Urothelium cell line (cell line): ENCODE results near the gene SLC12A4.
"Not testable (repeated sequence)": the region's sequence is repeated elsewhere in the genome, so short reads cannot be mapped to it uniquely, and the experiment has no call there.

Source experiments
- DNase-seq: peaks from one replicate; pipeline ENCODE4 v3.0.0; 2011; ENCODE audit warnings: low spot score, mixed read lengths
- FAIRE-seq: peaks from 2 replicates; lab custom pipeline; 2011; peaks lifted over from hg19 to GRCh38; lab: Jason Lieb, UNC

SLC12A4 gene

DNA sequence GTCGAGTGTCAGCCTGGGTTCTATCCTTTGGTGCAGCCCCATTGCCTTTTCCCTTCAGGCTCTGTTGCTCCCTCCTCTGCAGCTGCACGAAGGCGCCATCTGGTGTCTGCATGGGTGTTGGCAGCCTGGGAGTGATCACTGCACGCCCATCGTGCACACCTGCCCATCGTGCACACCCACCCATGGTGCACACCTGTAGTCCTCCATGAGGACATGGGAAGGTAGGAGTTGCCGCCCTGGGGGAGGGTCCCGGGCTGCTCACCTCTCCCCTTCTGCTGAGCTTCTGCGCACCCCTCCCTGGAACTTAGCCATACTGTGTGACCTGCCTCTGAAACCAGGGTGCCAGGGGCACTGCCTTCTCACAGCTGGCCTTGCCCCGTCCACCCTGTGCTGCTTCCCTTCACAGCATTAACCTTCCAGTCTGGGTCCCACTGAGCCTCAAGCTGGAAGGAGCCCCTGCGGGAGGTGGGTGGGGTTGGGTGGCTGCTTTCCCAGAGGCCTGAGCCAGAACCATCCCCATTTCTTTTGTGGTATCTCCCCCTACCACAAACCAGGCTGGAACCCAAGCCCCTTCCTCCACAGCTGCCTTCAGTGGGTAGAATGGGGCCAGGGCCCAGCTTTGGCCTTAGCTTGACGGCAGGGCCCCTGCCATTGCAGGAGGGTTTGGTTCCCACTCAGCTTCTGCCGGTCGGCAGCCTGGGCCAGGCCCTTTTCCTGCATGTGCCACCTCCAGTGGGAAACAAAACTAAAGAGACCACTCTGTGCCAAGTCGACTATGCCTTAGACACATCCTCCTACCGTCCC lies 39.7 kb downstream of the SLC12A4 start:
- DNase-seq (peak; percentile 81), FAIRE-seq (peak; percentile 79)

DNA sequence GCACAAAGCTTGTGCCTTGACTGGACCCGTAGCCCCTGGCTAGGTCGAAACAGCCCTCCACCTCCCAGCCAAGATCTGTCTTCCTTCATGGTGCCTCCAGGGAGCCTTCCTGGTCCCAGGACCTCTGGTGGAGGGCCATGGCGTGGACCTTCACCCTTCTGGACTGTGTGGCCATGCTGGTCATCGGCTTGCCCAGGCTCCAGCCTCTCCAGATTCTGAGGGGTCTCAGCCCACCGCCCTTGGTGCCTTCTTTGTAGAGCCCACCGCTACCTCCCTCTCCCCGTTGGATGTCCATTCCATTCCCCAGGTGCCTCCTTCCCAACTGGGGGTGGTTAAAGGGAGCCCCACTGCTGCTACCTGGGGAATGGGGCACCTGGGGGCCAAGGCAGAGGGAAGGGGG lies 40.3 kb downstream of the SLC12A4 start:
- FAIRE-seq (no peak), DNase-seq (no peak)

DNA sequence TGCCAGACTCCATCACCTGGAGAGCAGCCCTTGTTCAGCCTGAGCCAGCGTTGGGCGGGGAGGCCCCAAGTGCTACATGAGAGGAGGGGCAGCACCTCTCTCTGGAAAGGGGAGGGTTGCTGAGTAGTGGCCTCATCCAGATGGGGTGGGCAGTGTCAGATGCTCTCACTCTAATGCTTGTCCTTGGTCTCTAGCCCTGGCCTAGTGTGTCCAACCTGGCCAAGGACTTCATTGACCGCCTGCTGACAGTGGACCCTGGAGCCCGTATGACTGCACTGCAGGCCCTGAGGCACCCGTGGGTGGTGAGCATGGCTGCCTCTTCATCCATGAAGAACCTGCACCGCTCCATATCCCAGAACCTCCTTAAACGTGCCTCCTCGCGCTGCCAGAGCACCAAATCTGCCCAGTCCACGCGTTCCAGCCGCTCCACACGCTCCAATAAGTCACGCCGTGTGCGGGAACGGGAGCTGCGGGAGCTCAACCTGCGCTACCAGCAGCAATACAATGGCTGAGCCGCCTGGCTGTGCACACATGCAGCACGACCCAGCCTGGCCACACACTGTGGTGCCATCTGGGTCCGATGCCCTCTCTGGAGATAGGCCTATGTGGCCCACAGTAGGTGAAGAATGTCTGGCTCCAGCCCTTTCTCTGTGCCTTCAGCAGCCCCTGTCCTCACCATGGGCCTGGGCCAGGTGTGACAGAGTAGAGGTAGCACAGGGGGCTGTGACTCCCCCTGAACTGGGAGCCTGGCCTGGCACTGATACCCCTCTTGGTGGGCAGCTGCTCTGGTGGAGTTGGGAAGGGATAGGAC lies 41.1 kb downstream of the SLC12A4 start:
- no peak for FAIRE-seq
- DNase-seq = no peak

DNA sequence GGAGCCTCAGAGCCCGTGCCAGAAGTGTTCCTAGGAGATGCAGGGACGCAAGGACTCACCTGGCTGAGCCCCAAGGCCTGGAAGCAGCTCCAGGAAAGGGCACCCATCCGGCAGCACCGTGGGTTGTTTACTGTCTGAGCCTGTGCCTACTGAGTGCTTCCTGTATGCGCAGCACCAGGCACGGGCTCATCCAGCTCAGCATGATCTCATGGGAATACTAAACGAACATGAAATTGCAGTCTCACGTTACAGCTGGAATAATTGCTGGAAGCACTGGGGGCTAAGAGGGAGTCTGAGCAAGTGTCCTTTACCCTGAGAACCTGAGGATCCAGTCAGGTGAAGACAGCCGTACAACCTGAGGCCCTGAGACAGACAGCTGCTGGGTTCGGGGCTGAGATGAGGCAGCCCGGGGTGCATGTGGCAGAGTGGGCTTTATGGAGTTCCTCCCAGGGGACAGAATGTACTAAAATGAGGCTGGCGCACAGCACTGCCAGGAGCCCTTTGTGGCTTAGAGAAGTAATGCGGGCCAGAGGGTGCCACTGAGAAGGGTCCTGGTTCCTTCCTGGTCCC lies 42.2 kb downstream of the SLC12A4 start:
- no peak for FAIRE-seq
- DNase-seq = no peak

DNA sequence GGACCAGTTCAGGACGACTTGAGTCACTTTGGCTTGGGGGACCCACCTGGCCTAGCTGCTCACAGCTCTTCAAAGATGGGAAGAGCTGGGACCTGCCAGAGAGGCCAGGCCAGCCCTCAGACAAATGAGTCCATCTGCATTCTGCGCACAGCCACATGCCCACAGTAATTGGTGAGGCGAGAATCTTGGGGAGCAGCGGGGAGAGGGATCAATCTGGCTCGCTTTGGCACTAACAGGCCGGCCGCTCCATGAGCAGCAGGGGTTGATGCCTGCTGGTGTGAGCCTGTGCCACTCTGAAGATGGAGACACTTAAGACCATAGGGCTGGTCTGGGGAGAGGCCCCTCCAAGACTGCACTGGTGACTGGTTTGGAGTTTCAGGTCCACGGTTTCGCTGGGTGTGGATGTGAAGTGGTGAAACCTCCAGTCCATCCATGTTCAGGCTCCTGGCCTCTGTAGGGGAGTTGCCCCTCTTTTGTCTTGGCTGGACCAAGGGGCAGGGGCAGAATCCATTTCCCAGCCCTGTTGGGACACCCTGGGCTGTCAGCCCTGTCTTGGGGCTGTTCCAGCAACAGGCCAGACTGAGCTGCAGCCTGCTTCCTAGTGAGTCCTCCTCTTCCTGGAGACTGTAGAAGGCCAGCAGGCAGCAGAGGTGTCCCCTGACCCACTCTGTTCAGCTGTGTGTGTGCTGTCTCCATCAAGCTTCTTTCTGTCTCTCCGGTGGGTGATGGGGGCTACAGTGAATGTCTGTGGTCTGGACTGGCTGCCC lies 44.1 kb downstream of the SLC12A4 start:
- FAIRE-seq (no peak), DNase-seq (no peak)

DNA sequence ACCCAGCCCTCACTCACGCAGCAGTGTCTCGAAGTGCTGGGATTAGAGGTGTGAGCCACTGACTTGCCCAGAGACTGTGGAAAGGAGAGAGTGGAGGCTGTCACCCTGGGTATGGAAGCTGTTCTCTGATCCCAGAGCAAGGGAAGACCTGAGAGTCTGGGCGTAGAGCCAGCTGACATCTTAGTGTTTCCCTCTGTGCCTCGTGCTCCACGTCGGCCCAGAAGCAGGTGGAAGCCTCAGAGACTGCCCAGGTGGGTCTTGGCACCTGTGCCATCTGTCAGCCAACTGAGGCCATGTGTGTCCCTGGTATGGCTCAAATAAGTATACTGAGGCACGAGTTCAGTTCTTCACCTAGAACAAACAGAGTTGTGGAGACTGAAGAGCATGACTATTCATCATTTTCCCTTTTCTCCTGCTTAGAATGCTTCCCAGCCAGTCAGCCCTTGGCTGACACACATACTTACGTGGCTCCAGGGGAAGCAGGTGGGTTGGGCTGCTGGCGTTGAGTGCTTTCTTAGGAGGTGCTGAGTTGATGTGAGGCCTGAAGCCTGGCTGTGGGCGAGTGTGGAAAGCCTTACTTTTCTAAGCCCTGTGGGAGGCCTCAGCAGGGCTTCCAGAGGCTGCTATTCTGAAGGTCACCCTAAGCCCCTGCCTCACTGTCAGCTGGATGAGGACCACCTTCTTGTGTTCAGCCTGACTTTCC lies 44.9 kb downstream of the SLC12A4 start:
- DNase-seq = no peak
- FAIRE-seq = no peak

DNA sequence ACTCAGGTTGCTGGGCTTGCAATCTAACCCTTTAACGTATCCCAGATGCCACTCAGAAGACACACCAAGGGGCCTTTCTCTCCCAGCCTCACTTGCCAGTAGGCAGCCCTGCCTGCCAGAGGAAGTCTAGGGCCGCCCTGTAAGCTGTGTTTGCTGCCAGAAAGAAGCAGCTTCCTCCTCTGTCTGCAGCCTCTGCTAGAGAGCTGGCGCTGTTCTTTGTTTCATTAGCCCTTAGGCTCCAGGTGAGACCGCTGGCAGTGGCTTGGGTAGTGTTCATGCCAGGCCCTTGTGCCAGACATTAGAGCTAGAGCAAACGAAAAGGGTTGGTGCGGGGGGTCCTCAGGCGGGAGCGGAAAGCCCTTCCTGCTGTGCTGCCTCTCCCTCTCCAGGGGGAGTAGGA lies 45.7 kb downstream of the SLC12A4 start:
- FAIRE-seq = no peak
- no peak for DNase-seq

DNA sequence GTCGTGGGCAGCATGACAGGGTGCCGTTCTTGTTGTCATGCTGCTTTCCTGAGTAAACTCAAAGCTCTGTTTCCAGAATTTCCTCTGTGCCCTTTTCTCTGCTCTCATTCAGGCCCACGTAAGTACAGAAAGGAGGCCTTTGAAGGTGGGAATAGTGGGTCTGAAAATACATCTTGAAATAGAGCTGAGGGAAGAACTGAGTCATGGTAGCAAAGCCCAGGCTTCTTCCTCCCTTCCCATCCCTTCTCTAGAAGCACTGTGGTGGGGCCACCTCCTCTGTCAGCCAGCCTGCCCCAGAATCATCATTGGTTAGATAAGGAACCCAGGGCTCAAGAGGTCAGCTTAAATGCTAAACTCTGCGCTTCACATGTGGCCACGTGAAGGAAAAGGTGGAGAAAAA lies 46.2 kb downstream of the SLC12A4 start:
- FAIRE-seq (no peak), DNase-seq (no peak)

DNA sequence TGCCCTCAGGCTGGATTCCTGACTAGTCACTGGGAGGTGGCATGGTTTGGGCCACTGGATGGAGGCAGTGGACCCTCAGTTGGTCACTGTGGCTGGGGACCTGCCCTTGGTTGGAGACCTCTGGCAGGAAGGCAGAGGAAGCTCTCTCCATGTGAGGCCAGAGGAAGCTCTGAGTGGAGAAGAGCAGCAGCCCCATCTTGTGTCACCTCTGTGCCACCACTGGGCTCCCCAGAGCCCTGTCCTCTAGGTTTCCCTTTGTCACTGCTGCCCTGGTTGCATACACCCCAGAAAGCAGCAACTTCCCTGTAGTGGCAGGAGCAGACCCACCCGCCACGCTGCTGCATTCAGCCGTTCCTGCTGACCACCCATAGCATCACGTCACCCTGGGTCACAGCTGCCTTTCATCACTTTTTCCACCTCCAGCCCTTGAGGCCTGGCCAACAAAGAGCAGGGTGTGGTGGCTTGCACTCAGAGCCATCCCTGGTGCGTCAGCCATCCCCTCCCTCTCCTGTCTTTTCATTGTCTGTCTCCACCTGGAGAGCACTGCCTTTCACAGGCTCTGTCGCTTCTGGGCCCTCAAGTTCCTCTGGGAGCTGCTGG lies 48.7 kb downstream of the SLC12A4 start:
- DNase-seq (no peak), FAIRE-seq (no peak)

DNA sequence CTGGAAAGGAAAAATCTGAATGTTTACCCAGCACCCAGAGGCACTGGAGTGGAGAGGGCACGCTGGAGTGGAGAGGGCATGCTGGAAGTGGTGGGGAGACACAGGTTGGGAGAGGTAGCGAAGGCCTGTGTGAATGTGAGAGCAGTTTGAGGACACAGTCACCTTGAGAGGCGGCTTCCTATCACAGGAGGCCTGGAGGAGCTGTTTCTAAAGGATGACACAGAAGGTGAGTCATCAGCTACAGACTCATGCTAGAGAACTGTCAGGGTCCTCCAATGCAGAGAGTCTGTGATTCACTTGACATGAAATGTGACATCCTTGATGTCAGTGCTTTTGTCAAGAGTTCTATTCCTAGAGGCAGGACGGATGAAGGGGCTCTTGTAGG lies 50.6 kb downstream of the SLC12A4 start:
- FAIRE-seq = peak; percentile 76
- peak; percentile 82 for DNase-seq

DNA sequence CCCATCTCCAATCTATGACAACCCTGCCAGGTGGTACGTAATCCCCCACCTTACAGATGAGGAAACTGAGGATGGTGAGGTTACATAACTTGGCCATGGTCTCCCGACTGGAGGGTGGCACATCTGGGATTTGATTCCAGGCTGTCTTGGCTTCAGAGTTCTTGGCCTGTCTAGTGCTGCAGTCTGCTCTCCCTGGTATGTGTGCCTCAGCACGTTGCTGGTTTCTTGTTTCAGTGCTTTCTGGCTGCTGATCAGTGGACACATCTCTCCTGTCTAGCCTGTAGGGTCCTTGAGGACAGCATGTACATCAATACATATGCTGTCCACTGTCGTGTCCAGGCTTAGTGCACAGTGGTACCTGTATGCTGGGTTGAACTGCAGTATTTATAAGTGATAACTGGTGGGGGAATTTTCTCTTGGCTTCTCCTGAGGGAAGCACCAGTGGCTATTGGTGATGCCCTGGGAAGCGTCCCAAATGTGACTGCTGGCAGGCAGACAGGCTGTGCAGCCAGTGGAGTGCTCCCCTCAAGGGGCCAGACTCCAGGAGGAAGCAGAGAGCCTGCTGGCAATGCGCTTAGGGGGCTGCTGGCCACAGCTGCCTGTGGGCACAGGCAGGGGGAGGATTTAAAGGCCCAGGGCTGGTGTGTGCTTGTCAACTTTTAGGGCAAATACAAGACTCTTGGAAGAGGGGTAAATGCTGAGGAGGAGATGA lies 51.1 kb downstream of the SLC12A4 start:
- FAIRE-seq (no peak), DNase-seq (no peak)

DNA sequence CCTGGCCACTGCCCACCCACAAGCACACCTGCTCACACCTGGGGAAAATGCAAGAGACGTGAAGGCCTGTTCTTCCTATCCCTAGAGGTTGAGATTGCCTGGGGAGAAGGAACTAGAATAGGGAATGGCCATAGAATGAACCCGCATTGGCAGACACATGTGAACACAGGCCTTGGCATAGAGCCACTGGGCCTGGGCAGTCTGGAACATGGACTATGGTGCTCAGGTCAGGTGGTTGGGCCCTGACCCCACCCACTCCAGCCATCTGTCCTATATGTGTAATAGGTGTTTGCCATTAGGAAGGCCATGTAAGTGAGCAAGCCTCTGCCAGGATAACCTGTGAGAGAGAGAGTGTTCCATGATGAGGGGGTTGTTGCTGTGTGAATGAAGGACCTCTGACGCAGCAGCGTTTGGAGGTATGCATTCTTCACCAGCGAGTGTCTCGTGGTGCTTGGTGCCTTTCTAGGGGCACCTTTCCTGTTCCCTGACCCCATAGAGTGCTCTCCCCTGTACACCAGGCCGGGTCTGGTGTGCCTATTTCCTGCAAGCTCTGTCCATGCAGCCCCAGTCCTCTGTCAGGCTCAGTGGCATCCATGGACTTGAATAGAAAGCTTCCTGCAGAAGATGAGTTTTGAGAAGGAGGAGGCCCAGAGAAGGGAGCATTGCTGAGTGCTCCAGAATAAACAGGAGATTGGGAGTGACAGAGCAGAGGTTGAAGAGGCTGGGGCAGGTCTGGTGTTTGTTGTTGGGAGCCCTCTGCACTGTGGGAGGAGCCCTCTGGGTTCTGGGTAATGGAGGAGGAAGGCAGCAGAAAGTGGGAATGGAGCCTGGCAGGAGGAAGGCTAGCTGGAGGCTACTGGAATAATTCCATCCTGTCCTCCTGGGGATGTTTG lies 52.4 kb downstream of the SLC12A4 start:
- FAIRE-seq (no peak), DNase-seq (no peak)

DNA sequence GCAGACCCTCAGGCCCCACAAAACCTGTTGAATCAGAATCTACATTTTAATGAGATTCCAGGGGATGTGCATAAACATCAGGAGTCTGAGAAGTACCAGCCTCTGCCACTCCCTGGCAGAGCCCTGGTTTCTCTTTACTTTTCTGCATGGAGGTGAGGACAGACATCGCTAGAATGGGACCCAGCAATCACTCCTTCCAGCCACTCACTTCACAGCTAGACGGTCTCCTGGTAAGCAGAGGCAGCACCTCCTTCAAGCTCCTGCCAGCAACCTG lies 53.0 kb downstream of the SLC12A4 start:
- FAIRE-seq, DNase-seq: not testable (repeated sequence)

DNA sequence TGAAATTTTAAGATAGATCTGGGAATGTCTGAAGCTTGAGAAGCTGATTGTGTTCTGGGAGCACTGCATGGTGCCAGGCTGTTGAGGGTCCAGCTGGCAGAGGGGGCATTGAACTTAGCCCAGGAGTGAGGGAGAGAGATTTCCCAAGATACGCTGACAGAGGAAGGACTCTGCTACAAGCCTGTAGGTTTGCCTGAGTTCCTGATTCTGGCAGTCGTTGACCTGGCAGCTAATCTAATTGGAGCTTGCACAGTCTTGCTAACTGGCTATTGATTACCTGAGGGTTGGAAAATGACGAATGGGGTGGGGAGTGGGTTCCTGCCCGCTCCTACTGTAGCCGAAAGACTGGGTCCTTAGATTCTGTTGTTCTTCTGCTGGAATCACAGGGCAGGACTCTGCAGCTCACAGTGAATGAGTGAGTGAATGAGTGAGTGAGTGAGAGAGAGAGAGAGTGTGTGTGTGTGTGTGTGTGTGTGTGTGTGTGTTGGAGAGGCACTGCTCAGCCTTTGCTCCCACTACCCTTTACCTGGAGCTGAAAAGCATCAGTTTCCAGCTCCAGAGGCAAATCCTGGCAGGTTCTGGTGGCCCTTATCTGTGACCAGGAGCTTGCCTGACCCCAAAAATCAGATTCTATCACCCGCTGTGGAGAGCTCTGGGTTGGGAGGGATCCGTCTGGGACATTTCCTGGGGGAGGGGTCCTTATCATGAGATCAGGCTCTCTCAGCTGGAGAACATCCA lies 53.5 kb downstream of the SLC12A4 start:
- FAIRE-seq (no peak), DNase-seq (no peak)

DNA sequence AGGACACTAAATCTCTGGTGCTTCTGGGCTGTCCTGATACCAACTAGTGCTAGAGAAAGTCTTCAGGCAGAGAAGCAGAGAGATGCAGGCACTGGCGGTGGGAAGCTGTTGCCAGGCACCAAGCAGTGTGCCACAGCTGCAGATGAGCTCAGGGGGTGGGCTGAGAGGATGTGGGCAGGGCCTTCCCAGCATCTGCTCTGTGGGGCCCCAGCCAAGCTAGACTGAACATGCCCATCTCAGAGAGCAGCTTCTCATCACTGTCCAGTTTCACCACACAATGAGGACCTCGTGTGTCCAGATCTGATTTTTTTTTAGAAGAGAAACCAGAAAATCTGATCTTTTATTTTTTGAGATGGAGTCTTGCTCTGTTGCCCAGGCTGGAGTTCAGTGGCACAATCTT lies 58.3 kb downstream of the SLC12A4 start:
- DNase-seq (no peak), FAIRE-seq (no peak)

DNA sequence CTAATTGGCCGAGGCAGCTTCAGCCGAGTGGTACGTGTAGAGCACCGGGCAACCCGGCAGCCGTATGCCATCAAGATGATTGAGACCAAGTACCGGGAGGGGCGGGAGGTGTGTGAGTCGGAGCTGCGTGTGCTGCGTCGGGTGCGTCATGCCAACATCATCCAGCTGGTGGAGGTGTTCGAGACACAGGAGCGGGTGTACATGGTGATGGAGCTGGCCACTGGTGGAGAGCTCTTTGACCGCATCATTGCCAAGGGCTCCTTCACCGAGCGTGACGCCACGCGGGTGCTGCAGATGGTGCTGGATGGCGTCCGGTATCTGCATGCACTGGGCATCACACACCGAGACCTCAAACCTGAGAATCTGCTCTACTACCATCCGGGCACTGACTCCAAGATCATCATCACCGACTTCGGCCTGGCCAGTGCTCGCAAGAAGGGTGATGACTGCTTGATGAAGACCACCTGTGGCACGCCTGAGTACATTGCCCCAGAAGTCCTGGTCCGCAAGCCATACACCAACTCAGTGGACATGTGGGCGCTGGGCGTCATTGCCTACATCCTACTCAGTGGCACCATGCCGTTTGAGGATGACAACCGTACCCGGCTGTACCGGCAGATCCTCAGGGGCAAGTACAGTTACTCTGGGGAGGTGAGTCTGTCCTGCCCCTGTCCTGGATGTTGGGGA lies 59.2 kb downstream of the SLC12A4 start:
- no peak for DNase-seq
- no peak for FAIRE-seq

DNA sequence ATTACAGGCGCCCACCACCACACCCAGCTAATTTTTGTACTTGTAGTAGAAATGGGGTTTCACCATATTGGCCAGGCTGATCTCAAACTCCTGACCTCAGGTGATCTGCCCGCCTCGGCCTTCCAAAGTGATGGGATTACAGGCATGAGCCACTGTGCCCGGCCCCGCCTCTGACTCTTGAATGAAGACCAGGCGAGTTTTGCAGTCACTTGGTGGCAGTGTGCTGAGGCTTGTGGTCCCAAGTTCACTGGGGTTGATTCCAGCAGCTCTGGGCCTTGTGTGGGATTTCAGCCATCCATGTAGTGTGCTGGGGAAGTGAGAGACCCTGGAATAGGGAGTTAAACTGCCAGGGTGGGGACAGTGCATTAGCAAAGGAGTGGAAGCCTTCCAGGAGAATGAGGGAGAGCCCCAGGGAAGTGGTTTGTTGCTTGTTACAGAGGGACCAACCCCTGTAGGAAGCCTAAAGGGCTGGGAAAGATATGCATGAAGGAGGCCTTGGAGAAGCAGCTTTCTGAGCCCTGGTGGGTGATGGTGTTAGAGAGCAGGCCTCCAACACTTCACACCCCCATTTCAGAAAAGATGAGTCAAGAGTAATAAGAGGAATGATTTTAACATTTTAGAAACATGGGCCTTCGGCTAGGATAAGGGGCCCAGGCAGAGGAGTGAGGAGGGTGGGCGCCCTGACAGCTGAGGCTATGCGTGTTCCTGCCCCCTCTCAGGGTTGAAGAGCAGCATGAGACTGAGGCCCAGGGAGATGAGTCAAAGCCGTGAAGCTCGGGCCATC lies 60.8 kb downstream of the SLC12A4 start:
- DNase-seq = no peak
- no peak for FAIRE-seq
